Measurements from ENCODE around the gene CHSY3. TPM values are rescaled to one million over a fixed set of nuclear protein-coding genes. Genes with fewer than 3 reads are reported as not detected.

The CHSY3 gene
- total and polyA plus RNA-seq, 2 experiments from 2014 or later = 0.29 to 2.4 TPM

DNA sequence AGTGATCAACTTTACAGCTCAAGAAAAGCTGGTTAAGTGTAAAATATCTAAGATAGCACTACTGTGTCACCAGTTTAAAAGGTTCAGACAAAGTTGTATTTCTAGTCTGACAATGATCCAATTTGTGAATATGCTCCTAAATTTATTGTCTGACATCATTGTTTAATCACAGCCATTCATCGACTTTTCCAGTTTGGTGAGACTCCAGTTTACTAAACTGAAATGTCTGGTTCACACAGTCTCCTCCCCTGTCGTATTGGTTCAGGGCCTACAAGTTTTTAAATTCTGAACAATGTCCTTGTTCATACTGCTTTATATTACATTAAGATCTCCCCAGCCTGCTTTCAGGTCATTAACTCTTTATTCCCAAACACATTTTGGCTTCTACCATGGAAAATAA, 161.4 kb downstream of the CHSY3 start:
- H3K4me2 ChIP-seq (ENCODE audit: unreplicated experiment) = no peak overlapping the region
- no peak overlapping the region for H3K9ac ChIP-seq
- H3K9me2 ChIP-seq (ENCODE audit: insufficient read depth) = no peaks in the 10 kb centered on the region
- H2AFZ ChIP-seq = no peak overlapping the region
- DNase-seq = no peak
- H3K9me3 ChIP-seq (ENCODE audit: low read depth) = no peaks in the 10 kb centered on the region
- H3K4me1 ChIP-seq (ENCODE audit: insufficient read depth) = 0 out of 2 replicates have a peak, but pooled peaks cover 11% of the 10 kb centered on the region
- in situ Hi-C loops (cut with MboI) = no loop called here
- WGBS, 2 experiments (ENCODE audit: low coverage in 1 of 2, low lambda C conversion rate in 2 of 2, missing lambda C conversion rate in 2 of 2) = 23 to 28% methylated on average over 2 of the region's 2 CpGs
- no peaks in the 10 kb centered on the region for H4K20me1 ChIP-seq (ENCODE audit: insufficient read depth)
- H3F3A ChIP-seq (ENCODE audit: insufficient read depth) = peaks cover 10% of the 10 kb centered on the region; the same call in 1 of the 2 replicates
- H3K36me3 ChIP-seq (ENCODE audit: low read depth) = no peaks in the 10 kb centered on the region
- H3K4me3 ChIP-seq = no peak overlapping the region
- TF ChIP-seq EZH2 (IDR thresholded peaks at IDR 0.05; ENCODE audit: insufficient read depth, poor library complexity, severe bottlenecking) = no peak
- TF ChIP-seq EZH2phosphoT487 (IDR thresholded peaks at IDR 0.05; ENCODE audit: insufficient read depth, low read depth) = no peak
- H3K27me3 ChIP-seq (replicated peaks; ENCODE audit: insufficient read depth) = no peaks in the 10 kb centered on the region
- no peak overlapping the region for H3K27ac ChIP-seq
- H3K79me2 ChIP-seq (ENCODE audit: insufficient read depth) = no peaks in the 10 kb centered on the region

DNA sequence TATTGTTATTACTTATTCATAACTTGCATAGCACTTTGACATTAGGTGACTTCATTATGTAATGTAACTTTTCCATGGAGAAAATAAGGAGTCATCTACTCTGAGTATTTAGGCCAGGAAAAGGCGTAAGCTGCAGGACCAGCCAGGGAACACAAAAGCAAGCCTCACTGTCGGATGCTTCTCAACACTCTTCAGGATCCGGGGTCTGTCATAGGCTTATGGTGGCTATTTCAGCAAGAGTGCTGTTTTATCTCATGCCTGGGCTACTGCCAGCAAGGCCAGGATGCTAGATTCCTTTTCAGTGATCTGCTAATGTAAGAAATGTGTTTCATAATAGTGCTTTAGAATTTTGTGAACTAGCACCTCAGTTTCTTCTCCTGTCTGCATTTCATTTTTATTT, 162.4 kb downstream of the CHSY3 start:
- no peaks in the 10 kb centered on the region for H4K20me1 ChIP-seq (ENCODE audit: insufficient read depth)
- no peak overlapping the region for H3K9ac ChIP-seq
- H3K4me3 ChIP-seq = no peak overlapping the region
- H3F3A ChIP-seq (ENCODE audit: insufficient read depth) = peaks cover 10% of the 10 kb centered on the region; the same call in 1 of the 2 replicates
- in situ Hi-C loops (cut with MboI) = no loop called here
- no peaks in the 10 kb centered on the region for H3K27me3 ChIP-seq (replicated peaks; ENCODE audit: insufficient read depth)
- no peaks in the 10 kb centered on the region for H3K79me2 ChIP-seq (ENCODE audit: insufficient read depth)
- no peaks in the 10 kb centered on the region for H3K9me2 ChIP-seq (ENCODE audit: insufficient read depth)
- 26 to 28% methylated on average over 3 of the region's 3 CpGs for WGBS, 2 experiments (ENCODE audit: low coverage in 1 of 2, low lambda C conversion rate in 2 of 2, missing lambda C conversion rate in 2 of 2)
- no peak overlapping the region for H2AFZ ChIP-seq
- no peaks in the 10 kb centered on the region for H3K9me3 ChIP-seq (ENCODE audit: low read depth)
- H3K4me1 ChIP-seq (ENCODE audit: insufficient read depth) = 0 out of 2 replicates have a peak, but pooled peaks cover 11% of the 10 kb centered on the region
- H3K27ac ChIP-seq = no peak overlapping the region
- DNase-seq = peak; percentile 62
- TF ChIP-seq EZH2phosphoT487 (IDR thresholded peaks at IDR 0.05; ENCODE audit: insufficient read depth, low read depth) (no peak), EZH2 (IDR thresholded peaks at IDR 0.05; ENCODE audit: insufficient read depth, poor library complexity, severe bottlenecking) (no peak)
- H3K4me2 ChIP-seq (ENCODE audit: unreplicated experiment) = peak overlapping the region; percentile 17
- no peaks in the 10 kb centered on the region for H3K36me3 ChIP-seq (ENCODE audit: low read depth)

DNA sequence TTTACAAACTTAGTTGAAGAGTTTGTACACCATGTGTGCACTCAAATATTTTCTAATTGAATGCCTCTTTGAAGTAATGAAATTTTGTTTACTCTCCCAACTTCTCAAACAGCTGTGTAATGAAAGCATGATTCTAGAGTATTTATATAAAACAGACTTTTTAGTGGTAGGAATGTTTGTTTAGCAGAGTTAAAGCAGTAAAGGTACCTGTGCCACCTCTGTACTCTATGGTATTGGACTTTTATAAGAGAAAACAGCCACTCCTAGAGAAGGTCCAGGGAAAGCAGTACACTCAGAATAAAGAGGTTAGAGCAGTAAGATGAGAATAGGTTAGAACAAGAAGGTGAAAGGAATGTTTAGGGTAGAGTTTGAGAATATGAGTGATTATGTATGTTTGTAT, 163.1 kb downstream of the CHSY3 start:
- 0 out of 2 replicates have a peak, but pooled peaks cover 11% of the 10 kb centered on the region for H3K4me1 ChIP-seq (ENCODE audit: insufficient read depth)
- no peaks in the 10 kb centered on the region for H3K79me2 ChIP-seq (ENCODE audit: insufficient read depth)
- H3K27ac ChIP-seq = no peak overlapping the region
- H3K4me3 ChIP-seq = no peak overlapping the region
- H4K20me1 ChIP-seq (ENCODE audit: insufficient read depth) = no peaks in the 10 kb centered on the region
- in situ Hi-C loops (cut with MboI) = no loop called here
- no peaks in the 10 kb centered on the region for H3K27me3 ChIP-seq (replicated peaks; ENCODE audit: insufficient read depth)
- TF ChIP-seq EZH2phosphoT487 (IDR thresholded peaks at IDR 0.05; ENCODE audit: insufficient read depth, low read depth) (no peak), EZH2 (IDR thresholded peaks at IDR 0.05; ENCODE audit: insufficient read depth, poor library complexity, severe bottlenecking) (no peak)
- no peak overlapping the region for H2AFZ ChIP-seq
- H3K9me2 ChIP-seq (ENCODE audit: insufficient read depth) = no peaks in the 10 kb centered on the region
- no peak overlapping the region for H3K9ac ChIP-seq
- no peaks in the 10 kb centered on the region for H3K9me3 ChIP-seq (ENCODE audit: low read depth)
- H3K36me3 ChIP-seq (ENCODE audit: low read depth) = no peaks in the 10 kb centered on the region
- H3F3A ChIP-seq (ENCODE audit: insufficient read depth) = peaks cover 10% of the 10 kb centered on the region; the same call in 1 of the 2 replicates
- no peak overlapping the region for H3K4me2 ChIP-seq (ENCODE audit: unreplicated experiment)
- no peak for DNase-seq

DNA sequence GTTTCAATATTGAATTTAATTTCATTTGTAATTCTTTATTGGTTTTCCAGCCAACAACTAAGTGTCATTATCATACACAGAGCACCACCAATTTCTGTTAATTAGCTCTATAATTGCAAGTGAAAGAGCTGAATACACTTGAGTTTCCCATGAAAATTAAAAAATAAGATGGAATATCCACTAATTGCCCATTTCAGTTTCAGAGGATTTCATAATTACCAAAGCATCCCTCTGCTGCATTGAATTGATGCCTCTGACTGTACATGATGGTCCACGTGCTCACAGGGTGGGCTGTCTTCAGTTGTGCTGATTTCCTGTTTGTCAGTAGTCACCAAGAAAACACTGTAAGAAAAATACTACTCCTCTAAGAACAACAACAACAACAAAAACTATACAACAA, 163.8 kb downstream of the CHSY3 start:
- Histone ChIP-seq H3K4me1 (ENCODE audit: insufficient read depth) (0 out of 2 replicates have a peak, but pooled peaks cover 11% of the 10 kb centered on the region), H4K20me1 (ENCODE audit: insufficient read depth) (no peaks in the 10 kb centered on the region), H3K36me3 (ENCODE audit: low read depth) (no peaks in the 10 kb centered on the region), H3K9me3 (ENCODE audit: low read depth) (no peaks in the 10 kb centered on the region), H3K27ac (no peak overlapping the region), H3K4me3 (no peak overlapping the region), H3K9me2 (ENCODE audit: insufficient read depth) (no peaks in the 10 kb centered on the region), H3K27me3 (replicated peaks; ENCODE audit: insufficient read depth) (no peaks in the 10 kb centered on the region), H2AFZ (no peak overlapping the region), H3K4me2 (ENCODE audit: unreplicated experiment) (no peak overlapping the region), H3K79me2 (ENCODE audit: insufficient read depth) (no peaks in the 10 kb centered on the region), H3F3A (ENCODE audit: insufficient read depth) (peaks cover 10% of the 10 kb centered on the region; the same call in 1 of the 2 replicates), H3K9ac (no peak overlapping the region)
- no peak for DNase-seq
- 77 to 93% methylated on average over 1 of the region's 1 CpG for WGBS, 2 experiments (ENCODE audit: low coverage in 1 of 2, low lambda C conversion rate in 2 of 2, missing lambda C conversion rate in 2 of 2)
- no peak for TF ChIP-seq EZH2 (IDR thresholded peaks at IDR 0.05; ENCODE audit: insufficient read depth, poor library complexity, severe bottlenecking)
- TF ChIP-seq EZH2phosphoT487 (IDR thresholded peaks at IDR 0.05; ENCODE audit: insufficient read depth, low read depth) = no peak
- in situ Hi-C loops (cut with MboI) = no loop called here

DNA sequence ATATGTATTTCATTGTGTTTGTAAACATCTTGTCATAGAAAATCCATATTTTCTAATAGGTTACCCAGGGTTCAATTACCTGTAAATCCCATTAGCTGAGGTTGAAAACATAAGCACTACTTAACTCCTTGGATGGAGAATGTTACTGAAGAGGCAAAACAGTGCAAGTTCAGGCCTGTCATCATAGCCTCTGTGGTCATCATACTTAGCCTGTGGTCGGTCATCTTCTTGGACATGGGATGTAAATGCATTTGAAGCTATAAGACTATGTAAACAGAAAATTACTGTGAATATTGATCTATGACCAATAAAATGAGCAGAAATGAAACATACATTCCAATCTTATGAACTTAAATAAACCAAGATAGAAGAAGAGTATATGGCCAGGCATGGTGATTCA, 164.7 kb downstream of the CHSY3 start:
- Histone ChIP-seq H3K9ac (no peak overlapping the region), H3K27ac (no peak overlapping the region), H3K79me2 (ENCODE audit: insufficient read depth) (no peaks in the 10 kb centered on the region), H3K9me2 (ENCODE audit: insufficient read depth) (no peaks in the 10 kb centered on the region), H3K4me1 (ENCODE audit: insufficient read depth) (0 out of 2 replicates have a peak, but pooled peaks cover 11% of the 10 kb centered on the region), H3K4me2 (ENCODE audit: unreplicated experiment) (no peak overlapping the region), H4K20me1 (ENCODE audit: insufficient read depth) (no peaks in the 10 kb centered on the region), H3K27me3 (replicated peaks; ENCODE audit: insufficient read depth) (no peaks in the 10 kb centered on the region), H3K4me3 (no peak overlapping the region), H3F3A (ENCODE audit: insufficient read depth) (peaks cover 10% of the 10 kb centered on the region; the same call in 1 of the 2 replicates), H2AFZ (no peak overlapping the region), H3K36me3 (ENCODE audit: low read depth) (no peaks in the 10 kb centered on the region), H3K9me3 (ENCODE audit: low read depth) (no peaks in the 10 kb centered on the region)
- in situ Hi-C loops (cut with MboI) = no loop called here
- no peak for TF ChIP-seq EZH2phosphoT487 (IDR thresholded peaks at IDR 0.05; ENCODE audit: insufficient read depth, low read depth)
- TF ChIP-seq EZH2 (IDR thresholded peaks at IDR 0.05; ENCODE audit: insufficient read depth, poor library complexity, severe bottlenecking) = no peak
- no peak for DNase-seq
- WGBS, 2 experiments (ENCODE audit: low coverage in 1 of 2, low lambda C conversion rate in 2 of 2, missing lambda C conversion rate in 2 of 2) = 76 to 92% methylated on average over 1 of the region's 1 CpG
